ENCODE results near the gene CA9.

CA9 gene

GRCh38 chr9:35717132-35717870 is 43.6 kb downstream of the CA9 start:
- TF ChIP-seq EZH2 (IDR thresholded peaks at IDR 0.05; ENCODE audit: borderline replicate concordance, low read depth, low read length, severe bottlenecking) (no peak), CTCF (IDR thresholded peaks at IDR 0.05; ENCODE audit: borderline replicate concordance, extremely low read depth, low read length, poor library complexity, severe bottlenecking) (no peak)
- H3K27ac ChIP-seq (ENCODE audit: low read length), result no peak overlapping the region
- H3K9me3 ChIP-seq (ENCODE audit: insufficient read depth, low read length, severe bottlenecking), result no peaks in the 10 kb centered on the region
- no peak overlapping the region for H2AFZ ChIP-seq (ENCODE audit: low read depth, low read length)
- no peak overlapping the region for H3K4me2 ChIP-seq (ENCODE audit: insufficient read depth, low read length)
- peaks cover 4% of the 10 kb centered on the region; the same call in 1 of the 2 replicates for H4K20me1 ChIP-seq (ENCODE audit: insufficient read depth, low read length)
- no peak for ATAC-seq (ENCODE audit: insufficient read depth, low read depth)
- H3K4me3 ChIP-seq (ENCODE audit: low read depth in 1 of 2, low read length in 2 of 2), result no peak overlapping the region
- H3K4me1 ChIP-seq (ENCODE audit: insufficient read depth, low read length), result no peaks in the 10 kb centered on the region
- H3K9ac ChIP-seq (ENCODE audit: low read depth, low read length), result no peak overlapping the region
- no peak for DNase-seq
- no peaks in the 10 kb centered on the region for H3K27me3 ChIP-seq (ENCODE audit: insufficient read depth, low read length, poor library complexity)
- H3K36me3 ChIP-seq (ENCODE audit: insufficient read depth, low read length), result peaks cover 99% of the 10 kb centered on the region
- H3K79me2 ChIP-seq (ENCODE audit: insufficient read depth, low read length), result no peaks in the 10 kb centered on the region

GRCh38 chr9:35718721-35719511 is 45.2 kb downstream of the CA9 start:
- Histone ChIP-seq H3K9me3 (ENCODE audit: insufficient read depth, low read length, severe bottlenecking) (no peaks in the 10 kb centered on the region), H3K27me3 (ENCODE audit: insufficient read depth, low read length, poor library complexity) (no peaks in the 10 kb centered on the region), H3K4me2 (ENCODE audit: insufficient read depth, low read length) (no peak overlapping the region), H3K36me3 (ENCODE audit: insufficient read depth, low read length) (peaks cover 99% of the 10 kb centered on the region), H4K20me1 (ENCODE audit: insufficient read depth, low read length) (peaks cover 4% of the 10 kb centered on the region; the same call in 1 of the 2 replicates), H3K9ac (ENCODE audit: low read depth, low read length) (no peak overlapping the region), H3K4me1 (ENCODE audit: insufficient read depth, low read length) (no peaks in the 10 kb centered on the region), H3K79me2 (ENCODE audit: insufficient read depth, low read length) (no peaks in the 10 kb centered on the region), H3K4me3 (ENCODE audit: low read depth in 1 of 2, low read length in 2 of 2) (no peak overlapping the region), H3K27ac (ENCODE audit: low read length) (no peak overlapping the region), H2AFZ (ENCODE audit: low read depth, low read length) (no peak overlapping the region)
- TF ChIP-seq EZH2 (IDR thresholded peaks at IDR 0.05; ENCODE audit: borderline replicate concordance, low read depth, low read length, severe bottlenecking), result no peak
- no peak for TF ChIP-seq CTCF (IDR thresholded peaks at IDR 0.05; ENCODE audit: borderline replicate concordance, extremely low read depth, low read length, poor library complexity, severe bottlenecking)
- DNase-seq (no peak), ATAC-seq (ENCODE audit: insufficient read depth, low read depth) (no peak)

DNA sequence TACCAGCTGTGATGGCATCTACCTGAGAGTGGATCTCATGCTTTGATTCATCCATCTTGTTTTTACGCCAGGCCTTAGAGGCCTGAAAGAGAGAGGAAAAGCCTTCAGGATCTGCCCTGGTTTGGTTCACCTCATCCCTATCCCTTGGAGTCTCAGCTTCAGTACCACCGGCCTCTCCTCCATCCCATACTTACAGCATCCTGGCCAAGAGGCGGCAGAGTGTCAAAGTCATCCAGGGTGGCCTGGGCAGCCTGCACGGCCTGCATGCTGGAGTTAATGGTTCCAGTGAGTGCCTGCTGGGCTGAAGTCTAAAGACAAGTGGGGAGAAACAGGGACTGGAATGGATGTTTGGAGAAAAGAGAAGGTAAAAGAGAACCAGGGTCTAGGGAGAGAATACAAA is 45.8 kb downstream of the CA9 start:
- Histone ChIP-seq H3K4me2 (ENCODE audit: insufficient read depth, low read length) (no peak overlapping the region), H3K36me3 (ENCODE audit: insufficient read depth, low read length) (peaks cover 99% of the 10 kb centered on the region), H2AFZ (ENCODE audit: low read depth, low read length) (no peak overlapping the region), H3K27me3 (ENCODE audit: insufficient read depth, low read length, poor library complexity) (no peaks in the 10 kb centered on the region), H3K4me3 (ENCODE audit: low read depth in 1 of 2, low read length in 2 of 2) (no peak overlapping the region), H3K27ac (ENCODE audit: low read length) (no peak overlapping the region), H4K20me1 (ENCODE audit: insufficient read depth, low read length) (peaks cover 4% of the 10 kb centered on the region; the same call in 1 of the 2 replicates), H3K9ac (ENCODE audit: low read depth, low read length) (no peak overlapping the region), H3K4me1 (ENCODE audit: insufficient read depth, low read length) (no peaks in the 10 kb centered on the region), H3K79me2 (ENCODE audit: insufficient read depth, low read length) (no peaks in the 10 kb centered on the region), H3K9me3 (ENCODE audit: insufficient read depth, low read length, severe bottlenecking) (no peaks in the 10 kb centered on the region)
- TF ChIP-seq CTCF (IDR thresholded peaks at IDR 0.05; ENCODE audit: borderline replicate concordance, extremely low read depth, low read length, poor library complexity, severe bottlenecking) (no peak), EZH2 (IDR thresholded peaks at IDR 0.05; ENCODE audit: borderline replicate concordance, low read depth, low read length, severe bottlenecking) (no peak)
- ATAC-seq (ENCODE audit: insufficient read depth, low read depth) (no peak), DNase-seq (no peak)
